Esophagus muscularis mucosa (tissue), 3 donors: Measurements from ENCODE around the gene C1orf185.

Source experiments
- POLR2A ChIP-seq: fragments of 450-650 bp; IDR thresholded peaks from one replicate; pipeline ENCODE4 v1.6.1; 2017; ENCODE audit warnings: antibody characterized with exemption, moderate library complexity, mild to moderate bottlenecking, low read depth
- TF ChIP-seq, protein P1 (sequence below), 3 experiments: fragments of 200-600 bp in 2 of 3; fragments of 450-650 bp in 1 of 3; sonication (generic) in 2 of 3; IDR thresholded peaks; one replicate each; pipeline ENCODE4 v1.5.1; 2017 to 2019; ENCODE audit warnings: antibody characterized with exemption in 3 of 3, mild to moderate bottlenecking in 2 of 3, moderate library complexity in 1 of 3

DNA sequence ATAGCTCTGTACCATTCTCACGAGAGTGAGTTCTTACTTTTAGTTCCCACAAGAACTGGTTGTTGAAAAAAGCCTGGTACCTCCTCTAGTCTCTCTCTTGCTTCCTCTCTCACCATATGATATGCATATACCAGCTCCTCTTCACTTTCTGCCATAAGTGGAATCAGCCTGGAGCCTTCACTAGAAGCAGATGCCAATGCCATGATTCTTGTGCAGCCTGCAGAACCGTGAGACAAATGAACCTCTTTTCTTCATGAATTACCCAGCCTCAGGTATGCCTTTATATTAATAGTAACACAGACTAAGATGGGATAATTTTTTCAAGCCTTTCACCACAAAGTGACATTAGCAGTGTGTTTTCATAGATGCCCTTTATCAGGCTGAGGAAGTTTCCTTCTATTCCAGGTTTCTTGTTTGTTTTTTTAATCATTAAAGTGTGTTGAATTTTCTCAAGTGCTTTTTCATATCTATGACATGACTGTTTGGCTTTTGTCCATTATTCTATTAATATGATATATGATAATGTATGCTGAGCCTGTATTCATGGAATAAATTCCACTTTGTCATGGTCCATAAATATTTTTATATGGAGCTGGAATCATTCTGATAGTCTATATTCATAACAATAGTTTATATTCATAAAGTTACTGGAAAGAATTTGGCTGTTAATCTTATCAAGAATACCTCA lies 40.7 kb upstream of the C1orf185 start:
- TF ChIP-seq POLR2A = no peak
- TF ChIP-seq, protein P1, sequence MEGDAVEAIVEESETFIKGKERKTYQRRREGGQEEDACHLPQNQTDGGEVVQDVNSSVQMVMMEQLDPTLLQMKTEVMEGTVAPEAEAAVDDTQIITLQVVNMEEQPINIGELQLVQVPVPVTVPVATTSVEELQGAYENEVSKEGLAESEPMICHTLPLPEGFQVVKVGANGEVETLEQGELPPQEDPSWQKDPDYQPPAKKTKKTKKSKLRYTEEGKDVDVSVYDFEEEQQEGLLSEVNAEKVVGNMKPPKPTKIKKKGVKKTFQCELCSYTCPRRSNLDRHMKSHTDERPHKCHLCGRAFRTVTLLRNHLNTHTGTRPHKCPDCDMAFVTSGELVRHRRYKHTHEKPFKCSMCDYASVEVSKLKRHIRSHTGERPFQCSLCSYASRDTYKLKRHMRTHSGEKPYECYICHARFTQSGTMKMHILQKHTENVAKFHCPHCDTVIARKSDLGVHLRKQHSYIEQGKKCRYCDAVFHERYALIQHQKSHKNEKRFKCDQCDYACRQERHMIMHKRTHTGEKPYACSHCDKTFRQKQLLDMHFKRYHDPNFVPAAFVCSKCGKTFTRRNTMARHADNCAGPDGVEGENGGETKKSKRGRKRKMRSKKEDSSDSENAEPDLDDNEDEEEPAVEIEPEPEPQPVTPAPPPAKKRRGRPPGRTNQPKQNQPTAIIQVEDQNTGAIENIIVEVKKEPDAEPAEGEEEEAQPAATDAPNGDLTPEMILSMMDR (IDR thresholded peaks at IDR 0.05) = no peak
